ENCODE results near the gene KRT86. TPM values are rescaled to one million over a fixed set of nuclear protein-coding genes. Genes with fewer than 3 reads are reported as not detected.
"Not testable (repeated sequence)": the region's sequence is repeated elsewhere in the genome, so short reads cannot be mapped to it uniquely, and the experiment has no call there.

KRT86 gene
- polyA plus RNA-seq, 1 donor, result 0.33 TPM

DNA sequence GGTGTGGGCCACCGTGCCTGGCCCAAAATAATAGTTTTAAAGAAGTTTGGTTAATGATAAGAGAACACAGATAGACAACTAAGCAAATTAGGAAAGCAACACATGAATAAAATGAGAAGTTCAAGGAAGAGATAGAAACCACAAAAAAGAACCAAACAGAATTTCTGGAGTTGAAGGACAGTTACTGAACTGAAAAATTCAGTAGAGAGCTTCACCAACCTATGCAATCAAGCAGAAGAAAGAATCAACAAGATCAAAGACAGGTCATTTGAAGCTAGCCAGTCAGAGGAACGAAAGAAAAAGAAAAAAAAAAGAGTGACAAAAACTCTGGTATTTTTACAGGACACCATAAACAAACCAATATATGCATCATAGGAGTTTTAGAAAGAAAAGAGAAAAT, 62.2 kb downstream of the KRT86 start:
- DNase-seq (ENCODE audit: low read depth), result no peak

DNA sequence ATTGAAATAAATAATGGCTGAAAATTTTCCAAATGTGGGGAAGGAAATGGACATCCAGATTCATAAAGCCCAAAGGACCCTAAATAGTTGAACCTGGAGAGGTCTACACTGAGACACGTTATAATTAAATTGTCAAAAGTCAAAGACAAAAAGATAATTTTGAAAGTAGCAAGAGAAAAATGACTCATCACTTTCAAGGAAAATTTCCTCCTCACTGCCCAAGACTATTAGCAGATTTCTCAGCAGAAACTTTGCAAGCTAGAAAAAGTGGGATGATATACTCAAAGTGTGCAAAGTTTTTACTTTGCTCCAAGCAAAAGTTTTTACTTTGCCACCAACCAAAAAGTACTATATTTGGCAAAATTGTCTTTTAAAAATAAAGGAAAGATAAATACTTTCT, 62.6 kb downstream of the KRT86 start:
- no peak for DNase-seq (ENCODE audit: low read depth)

DNA sequence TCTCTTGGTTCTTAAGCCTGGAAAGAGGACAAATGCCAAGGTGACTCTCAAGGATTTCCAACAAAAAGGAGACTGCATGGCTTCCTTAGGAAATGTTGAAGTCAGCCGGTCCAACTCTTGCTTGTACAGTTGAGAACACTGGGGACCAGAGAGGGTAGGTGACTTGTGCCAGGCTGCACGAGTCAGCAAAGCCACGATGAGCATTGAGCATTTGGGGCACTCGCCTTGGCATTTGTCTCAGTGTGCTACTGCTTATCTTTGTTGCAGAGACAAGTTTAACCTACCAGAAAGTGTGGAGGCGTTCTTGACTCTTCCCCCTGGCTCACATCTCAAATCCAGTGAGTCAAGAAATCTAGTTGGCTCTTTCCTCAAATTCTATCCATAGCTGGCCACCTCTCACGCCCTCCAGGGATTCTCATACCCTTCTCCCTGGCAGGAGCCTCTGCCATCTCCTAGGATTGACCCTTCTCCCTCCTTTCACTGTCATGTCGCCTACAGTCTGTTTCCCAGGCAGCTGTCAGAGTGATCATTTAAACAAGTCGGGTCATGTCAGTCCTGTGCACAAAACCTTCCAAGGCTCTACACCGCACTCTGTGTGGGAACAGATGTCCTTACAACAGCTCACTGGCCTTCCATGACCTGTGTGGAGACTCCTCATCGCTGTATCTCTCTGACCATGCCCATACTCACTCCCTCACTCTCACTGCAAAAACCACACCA, 64.0 kb downstream of the KRT86 start:
- no peak for DNase-seq (ENCODE audit: low read depth)

DNA sequence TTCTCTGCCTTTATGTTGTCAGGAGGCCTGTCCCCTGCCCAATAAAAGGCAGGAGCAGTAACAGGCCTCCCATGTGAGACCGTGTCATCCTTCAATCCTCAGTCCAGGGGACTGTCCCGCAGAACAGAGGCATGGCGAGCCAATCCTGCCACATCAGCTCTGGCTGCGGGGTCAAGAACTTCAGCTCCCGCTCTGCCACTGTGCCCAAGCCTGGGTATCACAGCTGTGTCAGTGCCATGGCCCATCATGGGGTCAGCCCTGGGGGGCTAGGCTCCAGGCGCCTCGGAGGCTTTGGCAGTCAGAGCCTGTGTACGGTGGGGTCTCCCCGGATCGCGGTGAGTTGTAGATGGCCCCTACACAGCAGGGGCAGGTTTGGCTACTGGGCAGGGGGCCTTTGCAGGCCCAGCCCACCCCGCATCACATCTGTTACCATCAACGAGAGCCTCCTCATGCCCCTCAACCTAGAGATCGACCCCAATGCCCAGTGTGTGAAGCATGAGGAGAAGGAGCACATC, 66.7 kb downstream of the KRT86 start:
- DNase-seq (ENCODE audit: low read depth), result no peak

DNA sequence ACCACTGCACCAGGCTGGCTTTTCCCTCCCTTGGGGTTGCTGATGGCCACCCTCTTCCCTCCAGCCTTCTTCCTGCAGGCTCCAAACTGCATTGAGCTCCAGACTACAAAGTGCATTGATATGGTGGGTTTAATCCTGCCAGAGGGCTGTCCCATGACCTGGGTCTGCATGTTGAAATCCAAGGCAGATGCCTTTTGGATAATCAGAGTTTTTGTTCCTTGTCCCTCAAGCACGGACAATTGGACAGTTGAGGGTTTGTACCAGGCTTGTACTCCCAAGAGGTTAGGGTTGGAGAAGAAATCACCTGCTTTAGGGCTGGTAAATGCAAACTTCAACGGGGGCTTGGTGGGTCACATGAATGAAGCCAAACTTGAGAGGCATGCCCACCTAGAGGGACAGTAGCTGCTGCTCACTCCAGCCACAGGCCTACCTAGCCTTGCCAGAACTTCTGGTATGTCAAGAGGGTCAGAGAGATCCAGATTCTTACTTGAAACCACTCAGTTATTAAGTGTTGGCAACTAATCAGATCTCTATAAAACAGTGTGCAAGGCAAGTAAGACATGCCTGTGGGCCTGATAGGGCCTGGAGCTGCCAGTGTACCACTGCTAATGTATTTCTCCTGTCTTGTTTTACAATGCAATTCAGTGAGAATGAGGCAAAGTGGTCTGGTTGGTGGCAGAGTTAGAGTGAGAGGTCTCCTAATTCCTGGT, 68.5 kb downstream of the KRT86 start:
- no peak for DNase-seq (ENCODE audit: low read depth)

DNA sequence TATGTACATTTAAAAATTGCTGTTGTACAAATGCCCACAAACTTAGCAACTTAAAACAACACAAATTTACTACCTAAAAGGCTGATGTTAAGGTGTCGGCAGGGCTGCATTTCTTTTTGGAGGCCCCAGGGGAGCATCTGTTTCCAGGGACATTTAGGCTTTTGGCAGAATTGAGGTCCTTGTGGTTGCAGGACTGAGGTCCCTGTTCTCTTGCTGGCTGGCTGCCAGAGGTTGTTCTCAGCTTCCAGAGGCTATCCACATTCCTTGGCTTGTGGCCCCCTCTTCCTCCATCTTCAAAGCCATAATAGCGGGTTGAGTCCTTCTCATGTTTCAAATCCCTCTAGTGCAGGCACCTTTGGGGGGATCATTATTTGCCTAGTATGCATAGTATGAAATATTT, 69.1 kb downstream of the KRT86 start:
- no peak for DNase-seq (ENCODE audit: low read depth)

DNA sequence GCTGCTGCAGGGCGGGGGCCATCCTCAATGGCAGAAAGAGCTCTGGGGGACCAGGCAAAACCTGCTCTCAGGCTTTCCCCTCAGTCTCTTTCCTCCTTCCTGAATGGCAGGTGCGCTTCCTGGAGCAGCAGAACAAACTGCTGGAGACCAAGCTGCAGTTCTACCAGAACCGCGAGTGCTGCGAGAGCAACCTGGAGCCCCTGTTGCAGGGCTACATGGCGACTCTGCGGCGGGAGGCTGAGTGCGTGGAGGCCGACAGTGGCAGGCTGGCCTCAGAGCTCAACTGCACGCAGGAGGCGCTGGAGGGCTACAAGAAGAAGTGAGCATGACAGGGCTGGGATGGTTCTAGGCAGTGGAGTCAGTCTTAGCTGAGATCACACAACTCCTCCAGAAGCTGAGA, 69.7 kb downstream of the KRT86 start:
- no peak for DNase-seq (ENCODE audit: low read depth)

DNA sequence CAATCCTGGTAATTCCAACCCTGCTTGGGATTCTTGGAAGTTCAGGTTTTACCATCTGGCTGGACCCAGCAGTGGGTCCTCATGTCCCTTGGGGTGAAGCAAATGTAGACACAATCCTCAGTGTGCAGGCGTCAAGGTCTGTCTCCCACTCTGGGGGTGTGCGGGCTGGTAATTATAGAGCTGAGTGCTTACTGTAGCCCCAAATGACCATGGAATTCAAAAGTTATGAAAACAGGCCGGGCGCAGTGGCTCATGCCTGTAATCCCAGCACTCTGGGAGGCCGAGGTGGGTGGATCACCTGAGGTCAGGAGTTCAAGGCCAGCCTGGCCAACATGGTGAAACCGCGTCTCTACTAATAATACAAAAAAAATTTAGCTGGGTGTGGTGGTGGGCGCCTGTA, 70.6 kb downstream of the KRT86 start:
- not testable (repeated sequence) for DNase-seq (ENCODE audit: low read depth)

DNA sequence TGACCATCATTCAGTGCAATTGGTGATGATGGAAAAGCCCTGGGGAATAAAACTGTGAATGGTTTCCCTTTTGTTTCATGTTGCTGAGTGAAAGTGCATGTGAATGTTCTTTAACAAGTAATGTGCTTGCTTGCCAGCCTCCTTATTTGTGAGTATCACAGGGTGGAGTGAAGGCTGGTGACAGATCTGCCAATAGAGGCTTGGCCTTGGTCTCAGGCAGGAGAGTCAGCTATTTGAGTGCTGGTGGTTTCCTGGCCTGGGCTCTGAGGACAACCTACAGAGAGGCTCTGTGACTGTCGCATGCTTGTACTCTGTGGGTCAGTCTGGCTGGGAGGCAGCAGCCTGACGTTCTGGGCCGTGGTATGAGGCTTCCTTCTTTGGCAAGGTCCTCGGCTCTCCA, 72.1 kb downstream of the KRT86 start:
- DNase-seq (ENCODE audit: low read depth), result no peak

DNA sequence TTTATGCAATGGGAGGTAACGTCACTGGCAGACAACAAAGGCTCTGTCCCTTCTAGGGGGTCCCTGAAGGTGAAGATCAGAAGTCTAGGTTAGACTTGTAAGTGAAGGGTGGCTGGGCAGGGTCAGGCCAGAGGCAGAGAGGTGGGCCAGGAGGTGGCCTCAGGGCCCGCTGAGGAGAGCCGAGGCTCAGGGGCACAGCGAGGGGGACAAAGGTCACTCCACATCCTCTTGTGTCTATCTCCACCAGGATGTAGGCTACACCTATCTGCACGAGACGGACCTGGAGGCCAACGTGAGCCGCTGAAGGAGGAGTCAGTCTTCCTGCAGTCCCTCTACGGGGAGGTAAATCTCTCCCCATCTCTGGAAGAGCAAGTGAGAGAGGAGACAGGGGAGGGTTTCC, 72.6 kb downstream of the KRT86 start:
- DNase-seq (ENCODE audit: low read depth), result no peak

DNA sequence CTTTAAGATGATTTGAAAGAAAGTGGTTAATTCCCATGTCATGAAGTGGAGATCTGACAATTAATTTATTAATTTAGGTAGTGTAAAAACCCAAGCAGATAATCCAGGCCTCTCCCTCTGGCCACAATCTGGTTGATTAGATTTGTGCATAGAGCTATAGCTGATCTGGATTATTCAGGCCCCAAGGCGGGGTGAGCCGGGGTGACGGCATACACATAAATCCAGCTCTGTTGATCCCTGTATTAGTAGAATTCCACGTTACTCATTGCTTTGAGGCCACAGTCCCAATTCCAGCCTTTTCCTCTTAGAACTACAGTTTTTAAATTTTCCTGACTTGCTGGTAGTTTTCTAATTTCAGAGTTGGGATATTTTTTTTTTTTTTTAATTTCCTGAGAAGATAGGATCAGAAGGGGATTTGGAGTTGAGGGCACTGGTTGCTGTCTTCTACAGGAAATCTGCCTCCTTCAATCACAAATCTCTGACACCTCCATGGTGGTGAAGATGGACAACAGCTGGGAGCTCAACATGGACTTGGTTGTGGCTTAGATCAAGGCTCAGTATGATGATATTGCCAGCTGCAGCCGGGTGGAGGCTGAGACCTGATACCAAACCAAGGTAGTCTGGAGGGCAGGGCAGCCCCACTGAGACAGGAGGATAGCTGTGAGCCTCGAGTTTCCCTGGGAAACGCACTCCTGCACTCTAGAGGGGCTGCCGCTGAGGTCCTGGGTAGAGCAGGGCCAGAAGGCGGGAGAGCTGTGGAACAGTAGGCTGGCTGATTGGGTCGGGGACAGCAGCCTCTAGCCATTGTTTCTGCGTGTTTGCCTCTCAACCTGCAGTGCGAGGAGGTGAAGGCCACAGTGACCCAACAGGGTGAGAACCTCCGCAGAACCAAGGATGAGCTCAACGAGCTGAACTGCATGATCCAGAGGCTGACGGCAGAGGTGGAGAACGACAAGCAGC, 73.4 kb downstream of the KRT86 start:
- no peak for DNase-seq (ENCODE audit: low read depth)

DNA sequence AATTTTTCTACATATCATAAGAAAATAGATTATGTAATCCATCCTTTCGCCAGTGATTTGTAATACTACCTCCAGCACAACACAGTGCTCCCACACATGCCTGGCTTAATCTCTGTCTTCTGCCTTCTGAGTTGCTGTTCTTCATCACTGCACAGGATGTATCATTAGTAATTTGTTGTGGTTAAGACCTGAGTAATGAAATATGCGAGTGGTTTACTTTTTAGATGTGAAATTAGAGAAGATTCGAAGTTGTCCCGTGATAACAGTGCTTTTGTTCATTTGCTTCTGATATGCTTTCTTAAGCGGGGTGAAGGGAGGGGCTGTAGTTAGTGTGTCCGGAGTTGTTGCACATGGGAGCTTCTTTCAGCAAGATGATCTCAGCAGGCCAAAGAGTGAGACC, 74.8 kb downstream of the KRT86 start:
- DNase-seq (ENCODE audit: low read depth), result no peak

DNA sequence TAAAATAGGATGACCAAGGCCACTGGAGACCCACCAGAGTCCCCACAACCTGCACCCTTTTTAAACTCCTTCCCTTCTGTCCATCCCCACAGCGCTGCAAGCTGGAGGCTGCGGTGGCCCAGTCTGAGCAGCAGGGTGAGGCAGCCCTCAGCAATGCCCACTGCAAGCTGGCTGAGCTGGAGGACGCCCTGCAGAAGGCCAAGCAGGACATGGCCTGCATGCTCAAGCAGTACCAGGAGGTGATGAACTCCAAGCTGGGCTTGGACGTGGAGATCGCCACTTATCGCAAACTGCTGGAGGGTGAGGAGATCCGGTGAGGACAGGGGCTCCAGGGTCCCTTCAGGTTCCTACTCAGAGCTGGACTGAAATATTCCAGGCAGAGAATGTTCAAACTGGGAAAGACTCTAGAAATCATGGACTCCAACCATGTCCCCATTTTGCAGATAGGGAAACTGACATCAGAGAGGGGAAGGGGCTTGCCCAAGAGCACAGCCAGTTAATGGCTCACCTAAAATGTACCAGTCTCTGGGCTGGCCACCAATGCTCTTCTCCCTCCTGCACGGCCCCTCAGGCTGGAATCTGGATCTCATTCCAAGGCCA, 75.7 kb downstream of the KRT86 start:
- no peak for DNase-seq (ENCODE audit: low read depth)

DNA sequence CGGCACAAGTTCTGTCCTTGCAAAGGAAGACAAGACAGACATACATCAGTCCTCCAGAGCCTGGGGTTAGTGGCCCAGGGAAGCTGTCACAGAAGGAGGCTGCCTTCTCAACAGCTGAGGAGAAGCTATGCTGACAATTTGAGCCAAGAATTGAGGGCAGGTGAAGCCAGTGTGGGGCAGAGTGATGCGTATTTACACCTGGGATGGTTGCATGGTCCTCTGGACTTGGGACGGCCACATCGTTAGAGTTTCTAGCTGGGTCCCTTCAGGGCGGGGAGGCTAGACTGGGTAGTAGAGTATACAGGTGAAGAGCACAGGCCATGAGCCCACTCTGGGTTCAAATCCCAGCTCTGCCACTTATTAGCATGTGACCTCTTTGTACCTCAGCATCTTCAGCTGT, 76.3 kb downstream of the KRT86 start:
- no peak for DNase-seq (ENCODE audit: low read depth)

DNA sequence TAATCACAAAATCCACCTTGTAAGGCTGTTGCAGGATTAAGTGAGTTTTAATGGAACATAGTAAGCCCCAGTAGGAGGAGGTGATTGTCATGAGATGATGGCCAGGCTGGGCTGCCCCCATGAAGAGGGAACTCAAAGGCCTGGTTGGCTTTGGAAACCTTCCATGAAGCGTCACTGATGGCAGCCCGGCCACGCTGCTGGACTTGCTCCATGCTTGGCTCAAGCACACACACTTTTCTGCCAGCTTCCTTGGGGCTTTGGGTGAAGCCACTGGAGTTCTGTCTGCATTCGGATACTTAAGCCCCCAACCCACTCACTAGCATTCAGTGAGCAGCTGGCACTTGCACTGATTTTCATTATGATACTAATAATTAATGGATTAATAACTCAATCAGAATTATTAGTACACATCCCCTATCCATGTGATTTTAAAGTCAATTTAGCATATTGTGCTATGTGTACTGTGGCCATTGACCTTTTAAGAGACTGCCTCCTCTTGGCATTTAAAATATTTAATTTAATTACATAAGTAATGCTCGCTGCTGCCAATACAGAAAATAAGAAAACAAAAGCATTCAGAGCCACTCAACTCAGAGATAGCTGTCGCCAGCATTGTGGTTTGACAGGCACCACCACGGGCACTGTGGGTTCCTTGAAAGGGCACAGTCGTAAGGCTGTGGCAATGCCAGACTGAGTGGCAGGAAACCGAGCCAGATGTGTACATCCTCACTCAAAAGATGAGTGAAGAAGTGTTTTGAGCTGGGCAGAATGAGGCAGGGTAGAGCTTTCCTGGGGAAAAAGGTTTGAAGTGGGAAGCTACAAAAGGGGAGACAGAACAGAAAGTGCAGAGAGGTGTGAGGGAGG, 77.0 kb downstream of the KRT86 start:
- DNase-seq (ENCODE audit: low read depth), result no peak

DNA sequence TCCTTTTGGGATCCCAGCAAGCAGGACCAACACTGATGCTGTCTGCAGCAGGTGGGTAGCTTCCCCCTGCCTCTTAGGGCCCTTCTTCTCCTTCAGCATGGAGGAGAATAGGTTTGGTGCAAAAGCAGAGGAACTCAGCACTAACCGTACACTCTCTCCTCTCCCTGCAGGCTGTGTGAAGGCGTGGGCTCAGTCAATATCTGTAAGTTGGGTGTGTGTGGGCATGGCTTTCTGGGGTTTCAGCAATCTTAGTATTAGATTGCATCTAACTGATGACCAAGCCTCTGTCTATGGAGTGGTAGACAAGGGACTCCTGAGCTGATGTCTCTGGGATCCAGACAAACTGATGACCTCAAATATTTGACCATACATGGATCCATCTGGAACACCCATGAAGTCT, 78.5 kb downstream of the KRT86 start:
- DNase-seq (ENCODE audit: low read depth), result no peak

DNA sequence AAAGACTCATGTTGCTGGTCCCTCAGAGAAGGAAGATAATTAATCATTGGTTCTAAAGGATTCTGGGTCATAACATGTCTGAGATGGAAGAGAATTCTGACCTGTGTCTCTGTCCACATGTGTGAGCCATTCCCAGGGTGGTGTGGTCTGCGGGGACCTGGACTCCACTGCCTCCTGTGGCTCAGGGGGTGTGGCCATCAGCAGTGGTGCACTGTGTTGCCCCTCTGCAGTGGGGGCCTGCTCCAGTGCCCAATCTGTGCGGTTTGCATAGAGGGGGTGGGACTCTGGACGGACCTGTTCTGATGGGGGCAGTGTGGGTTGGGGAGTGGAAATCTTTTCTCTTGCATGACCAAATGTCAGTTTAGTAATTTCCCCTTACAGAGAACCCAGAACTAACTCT, 79.3 kb downstream of the KRT86 start:
- no peak for DNase-seq (ENCODE audit: low read depth)

DNA sequence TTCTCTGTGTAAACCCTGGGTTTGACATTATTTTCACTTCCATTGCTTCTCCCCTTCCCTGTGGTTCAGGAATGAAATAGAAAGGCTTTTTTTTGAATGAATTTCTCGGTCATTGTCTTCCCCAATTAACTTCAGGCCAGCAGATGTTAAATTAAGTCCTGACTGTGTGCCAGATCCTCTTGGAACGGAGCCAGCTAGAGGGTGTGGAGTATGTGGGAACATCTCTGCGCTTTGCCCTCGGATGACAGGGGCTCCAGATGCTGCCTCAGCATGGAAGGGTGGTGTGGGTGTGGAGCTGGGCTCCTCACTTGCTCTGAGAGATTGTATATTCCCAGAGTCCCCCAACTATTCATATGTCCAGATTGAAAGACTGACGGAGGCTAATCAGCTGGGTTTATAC, 79.8 kb downstream of the KRT86 start:
- DNase-seq (ENCODE audit: low read depth), result no peak

DNA sequence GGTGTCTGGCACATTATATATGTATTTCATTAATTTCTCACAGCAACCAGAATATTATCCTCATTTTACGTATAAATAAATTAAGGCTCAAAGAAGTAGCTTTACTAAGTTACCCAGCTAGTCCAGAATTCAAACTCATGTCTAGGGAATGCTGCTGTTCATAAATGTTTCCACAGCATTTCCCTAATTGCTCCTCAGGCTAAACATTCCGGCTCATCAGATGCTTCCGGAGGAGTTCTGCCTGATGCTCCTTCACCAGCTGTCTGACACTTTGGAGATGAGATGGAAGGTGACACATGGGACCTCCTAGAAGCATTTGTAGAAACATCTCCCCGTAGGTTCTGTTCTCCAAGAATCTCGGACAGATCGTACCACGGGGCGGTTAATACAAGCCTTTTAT, 80.7 kb downstream of the KRT86 start:
- no peak for DNase-seq (ENCODE audit: low read depth)

DNA sequence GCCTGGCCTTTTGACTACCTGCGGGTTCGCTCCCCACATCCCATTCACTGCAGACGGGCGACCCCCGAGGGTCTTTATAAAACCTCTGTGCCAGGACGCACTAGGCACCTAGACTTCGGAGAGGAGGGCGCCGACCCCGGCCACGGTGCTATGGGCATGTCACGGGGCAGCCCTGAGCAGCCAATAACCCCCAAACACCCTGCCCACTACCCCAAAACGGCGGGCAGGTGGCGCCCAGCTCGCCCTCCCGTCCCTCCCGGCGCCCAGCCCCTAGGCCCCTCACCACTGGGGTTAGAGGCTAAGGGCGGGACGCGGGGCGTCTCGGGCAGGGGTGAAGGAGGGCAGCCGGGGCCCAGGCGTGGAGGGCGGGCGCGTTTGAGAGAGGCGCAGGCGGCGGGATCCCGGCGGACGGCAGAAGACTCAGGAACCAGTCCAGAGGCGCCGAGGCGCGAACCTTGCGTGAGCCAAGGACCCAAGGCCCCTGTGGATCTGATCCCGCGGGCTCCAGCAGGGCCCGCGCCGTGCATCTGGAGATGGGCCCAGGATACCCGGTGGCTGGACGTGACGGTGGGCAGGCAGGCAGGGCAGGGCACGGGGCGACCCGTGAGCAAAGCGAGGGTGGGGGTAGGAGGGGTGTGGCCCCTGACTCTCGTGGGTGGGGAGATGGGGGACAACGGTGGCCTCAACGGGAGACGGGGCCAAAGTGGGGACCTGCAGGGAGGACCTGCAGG, 81.8 kb downstream of the KRT86 start:
- DNase-seq (ENCODE audit: low read depth), result no peak
